Epithelial cell of proximal tubule (primary cell): ENCODE measurements around the gene NFASC. TPM values are rescaled to one million over a fixed set of nuclear protein-coding genes. Genes with fewer than 3 reads are reported as not detected.

Experiments
- DNase-seq: peaks from one replicate; pipeline ENCODE4 v3.0.0-alpha.2; 2011; ENCODE audit warnings: low read depth
- H3K4me3 ChIP-seq: 2 replicates; pipeline ENCODE4 v1.5.1; 2011; ENCODE audit warnings: low read depth, mild to moderate bottlenecking, low read length
- total RNA-seq: library from RNA; depleted of rRNA; stranded (reverse); fragments of >200 nt; gene quantifications from 2 replicates; pipeline ENCODE4 v1.2.3, GENCODE V29; 2015
- TF ChIP-seq, protein P1 (sequence below): conservative IDR thresholded peaks from 2 replicates; pipeline ENCODE4 v1.5.1; 2012; ENCODE audit warnings: low read depth, mild to moderate bottlenecking, low read length

Gene NFASC
- total RNA-seq, 1 donor from 2014 or later: 0.29 TPM

DNA sequence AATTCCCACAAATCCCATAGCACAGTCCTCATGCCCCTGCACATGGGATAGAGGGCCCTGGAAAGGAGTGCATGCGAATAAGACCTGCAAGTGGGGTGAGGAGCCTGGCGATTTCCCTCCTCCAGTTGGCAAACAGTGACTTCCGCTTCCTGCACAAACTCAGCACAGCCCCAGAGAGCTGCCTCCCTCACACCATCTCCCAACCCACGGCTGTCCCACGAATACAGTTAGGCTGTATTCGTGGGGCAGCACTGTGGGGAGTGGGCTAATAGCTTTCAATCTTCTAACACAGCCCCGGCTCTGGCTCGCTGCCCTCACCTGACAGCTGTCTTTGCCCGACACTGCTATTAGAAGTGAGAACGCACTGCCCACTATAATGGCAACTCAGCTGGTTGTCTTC lies 144.1 kb downstream of the NFASC start:
- TF ChIP-seq, protein P1, sequence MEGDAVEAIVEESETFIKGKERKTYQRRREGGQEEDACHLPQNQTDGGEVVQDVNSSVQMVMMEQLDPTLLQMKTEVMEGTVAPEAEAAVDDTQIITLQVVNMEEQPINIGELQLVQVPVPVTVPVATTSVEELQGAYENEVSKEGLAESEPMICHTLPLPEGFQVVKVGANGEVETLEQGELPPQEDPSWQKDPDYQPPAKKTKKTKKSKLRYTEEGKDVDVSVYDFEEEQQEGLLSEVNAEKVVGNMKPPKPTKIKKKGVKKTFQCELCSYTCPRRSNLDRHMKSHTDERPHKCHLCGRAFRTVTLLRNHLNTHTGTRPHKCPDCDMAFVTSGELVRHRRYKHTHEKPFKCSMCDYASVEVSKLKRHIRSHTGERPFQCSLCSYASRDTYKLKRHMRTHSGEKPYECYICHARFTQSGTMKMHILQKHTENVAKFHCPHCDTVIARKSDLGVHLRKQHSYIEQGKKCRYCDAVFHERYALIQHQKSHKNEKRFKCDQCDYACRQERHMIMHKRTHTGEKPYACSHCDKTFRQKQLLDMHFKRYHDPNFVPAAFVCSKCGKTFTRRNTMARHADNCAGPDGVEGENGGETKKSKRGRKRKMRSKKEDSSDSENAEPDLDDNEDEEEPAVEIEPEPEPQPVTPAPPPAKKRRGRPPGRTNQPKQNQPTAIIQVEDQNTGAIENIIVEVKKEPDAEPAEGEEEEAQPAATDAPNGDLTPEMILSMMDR: no peak
- DNase-seq: no peak
- H3K4me3 ChIP-seq: no peak overlapping the region

- H3K4me3 ChIP-seq: no peak overlapping the region
- TF ChIP-seq, protein P1: no peak
- DNase-seq: no peak
These were observed 144.6 kb downstream of the NFASC start for GRCh38 chr1:205015241-205015640.

- no peak for DNase-seq
- TF ChIP-seq, protein P1: no peak
- H3K4me3 ChIP-seq: no peak overlapping the region
These were observed 145.4 kb downstream of the NFASC start for GRCh38 chr1:205016075-205016474.

- TF ChIP-seq, protein P1: no peak
- no peak overlapping the region for H3K4me3 ChIP-seq
- DNase-seq: no peak
These were observed 145.9 kb downstream of the NFASC start for GRCh38 chr1:205016584-205016983.

GRCh38 chr1:205017001-205017400 lies 146.3 kb downstream of the NFASC start:
- H3K4me3 ChIP-seq: no peak overlapping the region
- TF ChIP-seq, protein P1: no peak
- DNase-seq: no peak

- TF ChIP-seq, protein P1: no peak
- no peak overlapping the region for H3K4me3 ChIP-seq
- no peak for DNase-seq
These were observed 147.1 kb downstream of the NFASC start for GRCh38 chr1:205017766-205018165.

DNA sequence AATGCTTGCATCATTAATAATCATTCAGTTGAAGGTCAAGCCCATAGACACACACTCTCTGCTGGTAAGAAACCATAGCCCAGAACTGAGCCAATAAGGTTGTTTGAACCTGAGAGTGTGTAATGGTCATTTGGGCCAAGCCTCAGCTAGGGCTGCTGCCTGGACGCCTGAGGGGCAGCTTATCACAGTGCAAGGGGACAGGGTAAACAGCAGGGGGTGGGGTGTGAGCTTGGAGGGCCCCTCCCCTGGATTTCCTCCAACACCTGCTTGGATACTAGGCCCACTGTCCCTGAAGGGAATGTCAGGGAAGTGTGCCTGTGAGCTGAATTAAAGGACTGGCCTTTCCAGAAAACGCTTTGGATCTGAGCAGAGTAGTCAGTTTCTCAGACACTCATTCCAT lies 147.7 kb downstream of the NFASC start:
- no peak overlapping the region for H3K4me3 ChIP-seq
- TF ChIP-seq, protein P1: no peak
- no peak for DNase-seq
